Islet precursor cell (in vitro differentiated cells): ENCODE measurements around the gene DTNBP1.

Source experiments
- DNase-seq: peaks from one replicate; pipeline ENCODE4 v3.0.0-alpha.2; 2018

The DTNBP1 gene

DNA sequence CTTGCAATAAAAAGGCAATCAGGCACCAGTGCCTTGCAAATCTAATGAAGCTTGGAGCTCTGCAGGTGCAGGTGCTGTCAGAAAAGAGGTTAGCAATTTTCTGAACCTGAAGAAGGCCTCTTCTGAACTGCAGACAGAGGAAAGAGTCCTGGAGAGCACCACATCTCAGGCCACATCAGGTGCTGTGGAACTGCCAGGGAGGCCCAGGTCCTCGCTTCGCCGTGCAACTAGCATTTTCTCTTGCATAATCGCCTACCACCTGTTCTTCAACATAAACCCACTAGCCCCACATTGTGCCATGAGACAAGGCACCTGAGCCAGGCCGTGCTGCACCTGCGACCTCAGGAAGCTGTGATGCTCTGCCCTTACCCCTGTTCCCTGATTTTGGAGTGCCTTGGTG, 187.6 kb downstream of the DTNBP1 start:
- peak; percentile 26 for DNase-seq

DNA sequence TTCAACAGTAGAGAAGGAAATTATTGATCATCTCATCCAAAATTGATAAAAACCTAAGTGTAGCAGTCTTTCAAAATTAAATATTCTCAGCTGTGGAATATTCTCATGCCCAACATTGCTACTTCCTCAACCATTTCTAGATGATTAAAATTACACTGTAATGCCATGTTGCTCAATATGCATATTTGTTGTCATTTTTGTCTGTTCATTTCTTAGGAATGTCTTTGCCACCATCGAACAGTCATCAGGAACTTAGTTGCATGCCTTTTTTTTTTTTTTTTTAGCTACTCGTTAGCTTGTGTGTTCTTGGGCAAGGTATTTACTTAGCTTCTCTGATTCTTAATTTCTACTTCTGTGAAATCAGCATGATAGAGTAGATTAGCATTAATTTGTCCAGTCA, 188.6 kb downstream of the DTNBP1 start:
- no peak for DNase-seq

DNA sequence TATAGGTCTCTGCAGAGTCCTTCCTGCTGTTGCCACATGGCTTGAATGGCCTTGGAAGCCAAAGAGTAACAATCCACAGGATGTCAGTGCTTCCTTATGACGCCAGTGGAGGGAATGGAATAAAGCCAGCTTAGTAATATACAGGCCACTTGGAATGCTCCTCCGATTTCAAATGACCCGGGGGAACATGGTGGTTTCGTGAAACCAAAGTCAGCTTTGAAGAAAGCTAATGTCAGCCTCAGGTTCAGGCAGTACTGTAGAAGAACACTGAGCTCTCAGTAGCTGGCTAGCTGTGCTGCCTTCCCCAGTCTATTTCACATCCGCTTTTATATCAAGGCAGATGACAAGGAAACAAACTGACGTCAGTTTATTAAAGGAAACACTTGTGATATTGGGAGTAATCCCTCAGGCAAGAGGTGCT, 189.1 kb downstream of the DTNBP1 start:
- peak; percentile 22 for DNase-seq

DNA sequence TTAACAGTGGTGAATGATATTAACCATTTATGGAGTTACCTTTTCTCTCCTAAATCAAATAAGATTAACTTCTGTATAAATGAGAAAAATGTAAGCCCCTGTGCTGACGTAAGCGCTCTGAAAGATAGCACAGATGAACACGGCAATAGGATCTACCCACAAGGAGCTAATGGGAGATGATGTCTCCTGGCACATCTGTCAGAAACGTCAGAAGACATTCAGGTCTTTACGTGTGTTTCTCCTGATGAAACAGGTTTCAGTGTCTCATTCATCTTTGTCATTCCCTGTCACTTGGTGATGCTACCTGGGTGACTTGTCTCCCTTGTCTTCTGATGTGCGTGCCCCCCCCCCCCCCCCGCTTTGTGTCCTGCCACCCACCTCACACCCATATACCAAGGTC, 189.7 kb downstream of the DTNBP1 start:
- DNase-seq, result peak; percentile 4
